CD14-positive monocyte (primary cell): ENCODE data around the gene SPAG17. TPM values are rescaled to one million over a fixed set of nuclear protein-coding genes. Genes with fewer than 3 reads are reported as not detected.
A peak's percentile ranks its signal among the peaks of the same experiment; 100 is the strongest.

Experiments used
- DNase-seq, 3 donors: peaks; one replicate each; pipeline ENCODE4 v3.0.0-alpha.2; 2011 to 2022
- H2AFZ ChIP-seq: 2 replicates; pipeline ENCODE4 v1.6.0; 2012; ENCODE audit warnings: mild to moderate bottlenecking, low read depth, low read length, inconsistent platforms; ENCODE audit not compliant: insufficient read depth, poor library complexity, severe bottlenecking
- H3K27ac ChIP-seq, 2 donors: 1 replicate in 1 of 2; 2 replicates in 1 of 2; pipeline ENCODE4 v1.5.1; 2012 to 2013; ENCODE audit warnings: low read length in 2 of 2, control low read depth in 1 of 2, inconsistent platforms in 1 of 2, low read depth in 1 of 2, mild to moderate bottlenecking in 1 of 2
- H3K27me3 ChIP-seq, 2 donors: one replicate each; pipeline versions ENCODE4 v1.6.0 to v1.6.1; 2011 to 2013; ENCODE audit warnings: low read length in 2 of 2; ENCODE audit not compliant: control insufficient read depth in 2 of 2, insufficient read depth in 2 of 2
- H3K36me3 ChIP-seq, 2 donors: replicated peaks in 1 of 2; 1 replicate in 1 of 2; 2 replicates in 1 of 2; pipeline versions ENCODE4 v1.5.1 to v1.6.1; 2012 to 2013; ENCODE audit warnings: low read length in 2 of 2, control low read depth in 1 of 2, inconsistent platforms in 1 of 2, mild to moderate bottlenecking in 1 of 2; ENCODE audit not compliant: insufficient read depth in 2 of 2, control insufficient read depth in 1 of 2
- H3K4me1 ChIP-seq, 2 donors: 1 replicate in 1 of 2; 2 replicates in 1 of 2; pipeline versions ENCODE4 v1.5.1 to v1.6.1; 2012 to 2013; ENCODE audit warnings: low read length in 2 of 2, control low read depth in 1 of 2, inconsistent platforms in 1 of 2, mild to moderate bottlenecking in 1 of 2, moderate library complexity in 1 of 2; ENCODE audit not compliant: insufficient read depth in 2 of 2, control insufficient read depth in 1 of 2
- H3K4me2 ChIP-seq: replicated peaks from 2 replicates; pipeline ENCODE3; 2012; ENCODE audit warnings: low read length, moderate library complexity, mild to moderate bottlenecking; ENCODE audit not compliant: poor library complexity, severe bottlenecking; ENCODE audit errors: extremely low read depth
- H3K4me3 ChIP-seq, 3 experiments: fragments of 200-600 bp in 1 of 3; sonication (generic) in 1 of 3; replicated peaks in 1 of 3; 1 replicate in 2 of 3; 2 replicates in 1 of 3; pipeline ENCODE4 v1.5.1; 2011 to 2013; ENCODE audit warnings: low read length in 3 of 3, mild to moderate bottlenecking in 3 of 3, control low read depth in 2 of 3, low read depth in 2 of 3, inconsistent platforms in 1 of 3, moderate library complexity in 1 of 3
- H3K79me2 ChIP-seq: 2 replicates; pipeline ENCODE4 v1.6.0; 2012; ENCODE audit warnings: mild to moderate bottlenecking, control low read depth, inconsistent platforms, low read length, moderate library complexity; ENCODE audit not compliant: insufficient read depth
- H3K9ac ChIP-seq: 2 replicates; pipeline ENCODE4 v1.6.0; 2017; ENCODE audit warnings: low read length, mild to moderate bottlenecking; ENCODE audit not compliant: insufficient read depth, poor library complexity, severe bottlenecking
- H3K9me3 ChIP-seq, 2 donors: replicated peaks in 1 of 2; 1 replicate in 1 of 2; 2 replicates in 1 of 2; pipeline versions ENCODE4 v1.5.1 to v1.6.1; 2012 to 2013; ENCODE audit warnings: low read length in 2 of 2, control low read depth in 1 of 2; ENCODE audit not compliant: control insufficient read depth in 1 of 2, insufficient read depth in 1 of 2
- H4K20me1 ChIP-seq: 2 replicates; pipeline ENCODE4 v1.6.0; 2012; ENCODE audit warnings: mild to moderate bottlenecking, low read length, control low read depth, moderate library complexity; ENCODE audit not compliant: insufficient read depth
- H3K27ac Mint-ChIP-seq, 7 donors: one replicate each; pipeline ENCODE4 v1.8.0; 2020; ENCODE audit warnings: mild to moderate bottlenecking in 7 of 7, mixed read lengths in 7 of 7, moderate library complexity in 6 of 7, inconsistent platforms in 2 of 7
- H3K27me3 Mint-ChIP-seq, 3 donors: one replicate each; pipeline ENCODE4 v1.8.0; 2021 to 2022; ENCODE audit warnings: low read depth in 3 of 3, mild to moderate bottlenecking in 3 of 3, mixed read lengths in 3 of 3, moderate library complexity in 3 of 3, inconsistent platforms in 1 of 3
- H3K36me3 Mint-ChIP-seq, 2 donors: one replicate each; pipeline ENCODE4 v1.8.0; 2020; ENCODE audit warnings: mixed read lengths in 2 of 2, inconsistent platforms in 1 of 2, mild to moderate bottlenecking in 1 of 2
- H3K4me1 Mint-ChIP-seq: one replicate; pipeline ENCODE4 v1.8.0; 2020; ENCODE audit warnings: mild to moderate bottlenecking, mixed read lengths
- H3K4me3 Mint-ChIP-seq, 2 donors: one replicate each; pipeline ENCODE4 v1.8.0; 2020; ENCODE audit warnings: mild to moderate bottlenecking in 2 of 2, mixed read lengths in 2 of 2, moderate library complexity in 1 of 2
- H3K9me3 Mint-ChIP-seq, 7 donors: one replicate each; pipeline ENCODE4 v1.8.0; 2020 to 2022; ENCODE audit warnings: mixed read lengths in 7 of 7, mild to moderate bottlenecking in 6 of 7, moderate library complexity in 6 of 7, inconsistent platforms in 2 of 7
- WGBS: methylation state at CpG from one replicate; pipeline ENCODE4 v1.1.5; 2013; ENCODE audit warnings: missing lambda C conversion rate; ENCODE audit not compliant: insufficient coverage; 5-methylcytosine and 5-hydroxymethylcytosine counted together
- intact Hi-C, 2 donors: fragments of 100-400 bp; cut with micrococcal nuclease; formaldehyde crosslinking; loops; one replicate each; pipeline versions ENCODE4 v1.15.0 to v1.15.1; 2023
- polyA plus RNA-seq, 3 donors: library from polyadenylated mRNA; depleted of rRNA in 1 of 3; unstranded in 2 of 3; stranded (reverse) in 1 of 3; fragments of 300-500 nt in 2 of 3; fragments of >200 nt in 1 of 3; fragmentation: Illumina TruSeq in 2 of 3; gene quantifications; 1 replicate in 2 of 3; 2 replicates in 1 of 3; pipeline ENCODE4 v1.2.3, GENCODE V29; 2012 to 2021
- TF ChIP-seq, protein P1 (sequence below): fragments of 200-600 bp; IDR thresholded peaks from one replicate; pipeline ENCODE4 v1.8.0; 2022; ENCODE audit warnings: antibody characterized with exemption, mild to moderate bottlenecking

SPAG17 gene
- polyA plus RNA-seq, 3 donors, result 0.26 to 0.87 (median 0.68) TPM

DNA sequence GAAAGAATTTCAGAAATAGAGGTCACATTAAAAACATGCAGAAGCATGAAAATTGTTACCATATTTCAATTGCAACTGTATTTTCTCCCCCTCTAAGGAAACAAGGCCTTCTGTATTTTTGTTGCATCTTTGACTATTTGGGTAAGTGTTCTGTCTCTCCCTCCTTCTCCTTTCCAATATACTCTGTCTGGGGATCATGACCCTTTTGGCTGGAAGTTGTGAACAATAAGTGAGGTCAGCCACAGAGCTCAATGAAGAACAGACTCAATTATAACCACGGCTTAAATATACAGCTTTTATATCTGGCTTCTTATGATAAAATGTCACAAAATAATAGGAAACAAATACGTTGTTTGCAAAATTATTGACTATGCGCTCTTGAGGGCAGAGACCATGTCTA lies 47.1 kb downstream of the SPAG17 start:
- Histone ChIP-seq H3K4me2 (no peak overlapping the region), H3K79me2 (no peaks in the 10 kb centered on the region), H2AFZ (no peak overlapping the region), H3K4me1 (no peaks in the 10 kb centered on the region), H4K20me1 (no peaks in the 10 kb centered on the region), H3K27me3 (peaks cover 0 to 2% of the 10 kb centered on the region in 2 donors), H3K9me3 (no peaks in the 10 kb centered on the region), H3K36me3 (no peaks in the 10 kb centered on the region), H3K4me3 (no peak overlapping the region), H3K27ac (no peak overlapping the region), H3K9ac (no peak overlapping the region)
- no peak overlapping the region for H3K27ac Mint-ChIP-seq
- DNase-seq, result no peak
- H3K36me3 Mint-ChIP-seq, result no peaks in the 10 kb centered on the region
- peaks cover 0 to 2% (median 0%) of the 10 kb centered on the region in 7 donors for H3K9me3 Mint-ChIP-seq
- intact Hi-C loops, result no loop called here
- peaks cover 4 to 7% (median 6%) of the 10 kb centered on the region in 3 donors for H3K27me3 Mint-ChIP-seq
- TF ChIP-seq, protein P1, sequence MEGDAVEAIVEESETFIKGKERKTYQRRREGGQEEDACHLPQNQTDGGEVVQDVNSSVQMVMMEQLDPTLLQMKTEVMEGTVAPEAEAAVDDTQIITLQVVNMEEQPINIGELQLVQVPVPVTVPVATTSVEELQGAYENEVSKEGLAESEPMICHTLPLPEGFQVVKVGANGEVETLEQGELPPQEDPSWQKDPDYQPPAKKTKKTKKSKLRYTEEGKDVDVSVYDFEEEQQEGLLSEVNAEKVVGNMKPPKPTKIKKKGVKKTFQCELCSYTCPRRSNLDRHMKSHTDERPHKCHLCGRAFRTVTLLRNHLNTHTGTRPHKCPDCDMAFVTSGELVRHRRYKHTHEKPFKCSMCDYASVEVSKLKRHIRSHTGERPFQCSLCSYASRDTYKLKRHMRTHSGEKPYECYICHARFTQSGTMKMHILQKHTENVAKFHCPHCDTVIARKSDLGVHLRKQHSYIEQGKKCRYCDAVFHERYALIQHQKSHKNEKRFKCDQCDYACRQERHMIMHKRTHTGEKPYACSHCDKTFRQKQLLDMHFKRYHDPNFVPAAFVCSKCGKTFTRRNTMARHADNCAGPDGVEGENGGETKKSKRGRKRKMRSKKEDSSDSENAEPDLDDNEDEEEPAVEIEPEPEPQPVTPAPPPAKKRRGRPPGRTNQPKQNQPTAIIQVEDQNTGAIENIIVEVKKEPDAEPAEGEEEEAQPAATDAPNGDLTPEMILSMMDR, result no peak
- H3K4me3 Mint-ChIP-seq, result no peak overlapping the region
- WGBS, result no CpG with 5 or more reads among the region's 3 CpGs
- H3K4me1 Mint-ChIP-seq, result peaks cover 5% of the 10 kb centered on the region

DNA sequence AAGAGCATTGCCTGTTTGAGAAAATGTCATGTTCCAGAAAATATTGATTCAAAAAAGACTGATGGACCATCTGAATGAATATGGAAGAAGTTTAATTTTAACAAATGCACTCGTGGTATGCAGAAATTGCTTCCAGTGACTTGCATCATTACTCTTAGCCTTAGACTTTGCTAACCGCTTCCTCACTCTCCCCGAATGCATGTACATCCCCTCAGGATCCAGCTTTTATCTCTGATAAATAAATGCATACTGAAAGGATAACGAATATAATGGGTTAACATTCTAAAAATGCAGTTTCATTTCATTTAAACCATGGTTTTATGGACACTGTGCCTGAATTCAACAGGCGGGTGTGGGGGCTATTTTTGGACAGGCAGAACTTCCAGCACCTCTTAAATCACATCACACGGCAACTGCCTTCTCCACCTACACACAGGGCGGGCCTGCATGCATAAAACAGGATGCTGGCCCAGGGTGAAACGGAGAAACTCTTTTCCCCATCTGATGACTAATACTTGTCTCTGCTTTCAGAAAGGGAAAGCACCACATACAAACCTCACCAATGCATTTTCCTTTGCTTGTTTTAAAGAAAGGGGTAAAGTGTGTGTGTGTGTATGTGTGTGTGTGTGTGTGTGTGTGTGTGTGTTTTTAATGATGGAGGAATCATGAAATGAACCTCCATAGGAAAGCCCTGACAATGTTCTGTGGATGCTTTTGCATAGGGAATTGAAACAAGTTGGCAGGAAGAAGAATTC lies 48.7 kb downstream of the SPAG17 start:
- H3K36me3 ChIP-seq, result no peaks in the 10 kb centered on the region
- Mint-ChIP-seq H3K4me3 (no peak overlapping the region), H3K4me1 (peaks cover 5% of the 10 kb centered on the region), H3K36me3 (no peaks in the 10 kb centered on the region), H3K27ac (peak overlapping the region in 1 of 7 donors; percentile 31), H3K27me3 (peaks cover 4 to 7% (median 6%) of the 10 kb centered on the region in 3 donors), H3K9me3 (peaks cover 0 to 2% (median 0%) of the 10 kb centered on the region in 7 donors)
- H3K79me2 ChIP-seq, result no peaks in the 10 kb centered on the region
- H3K4me1 ChIP-seq, result no peaks in the 10 kb centered on the region
- DNase-seq, result peak in 2 of 3 donors; percentile 5 to 6
- H4K20me1 ChIP-seq, result no peaks in the 10 kb centered on the region
- H3K9me3 ChIP-seq, result no peaks in the 10 kb centered on the region
- H2AFZ ChIP-seq, result no peak overlapping the region
- H3K27ac ChIP-seq, result no peak overlapping the region
- no CpG with 5 or more reads among the region's 8 CpGs for WGBS
- H3K27me3 ChIP-seq, result peaks cover 0 to 2% of the 10 kb centered on the region in 2 donors
- no peak overlapping the region for H3K4me3 ChIP-seq
- intact Hi-C loops, result no loop called here
- no peak overlapping the region for H3K4me2 ChIP-seq
- H3K9ac ChIP-seq, result no peak overlapping the region
- TF ChIP-seq, protein P1, result no peak
